Choroid plexus epithelial cell (primary cell): ENCODE measurements around the gene SETD2.

Experiments
- DNase-seq: peaks from one replicate; pipeline ENCODE4 v3.0.0-alpha.2; 2010; ENCODE audit warnings: low read depth
- H3K4me3 ChIP-seq: 2 replicates; pipeline ENCODE4 v1.5.1; 2011; ENCODE audit warnings: low read depth, mild to moderate bottlenecking, control low read depth, low read length, moderate library complexity
- CTCF ChIP-seq: conservative IDR thresholded peaks from 2 replicates; pipeline ENCODE4 v1.5.1; 2011; ENCODE audit warnings: low read depth, mild to moderate bottlenecking, control low read depth, inconsistent platforms, low read length, moderate library complexity

SETD2 gene

GRCh38 chr3:47161983-47162696, 1.8 kb downstream of the SETD2 start:
- peak; percentile 5 for DNase-seq
- peak overlapping the region; percentile 96 for H3K4me3 ChIP-seq
- no peak for TF ChIP-seq CTCF

DNA sequence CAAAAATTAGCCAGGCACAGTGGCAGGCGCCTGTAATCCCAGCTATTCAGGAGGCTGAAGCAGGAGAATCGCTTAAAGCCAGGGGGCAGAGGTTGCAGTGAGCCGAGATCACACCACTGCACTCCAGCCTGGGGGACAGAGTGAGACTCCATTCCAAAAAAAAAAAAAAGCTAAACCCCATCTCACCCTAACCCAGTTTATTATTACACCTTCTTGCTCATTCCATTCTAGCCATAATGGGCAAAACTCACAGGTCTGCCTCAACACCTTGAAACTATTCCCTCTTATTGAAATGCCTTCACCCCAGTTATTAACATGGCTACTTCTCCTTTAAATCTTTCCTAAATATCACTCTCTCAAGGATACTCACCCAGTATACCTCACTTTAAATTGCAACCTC, 4.1 kb downstream of the SETD2 start:
- H3K4me3 ChIP-seq = no peak overlapping the region
- TF ChIP-seq CTCF = no peak
- DNase-seq = no peak

DNA sequence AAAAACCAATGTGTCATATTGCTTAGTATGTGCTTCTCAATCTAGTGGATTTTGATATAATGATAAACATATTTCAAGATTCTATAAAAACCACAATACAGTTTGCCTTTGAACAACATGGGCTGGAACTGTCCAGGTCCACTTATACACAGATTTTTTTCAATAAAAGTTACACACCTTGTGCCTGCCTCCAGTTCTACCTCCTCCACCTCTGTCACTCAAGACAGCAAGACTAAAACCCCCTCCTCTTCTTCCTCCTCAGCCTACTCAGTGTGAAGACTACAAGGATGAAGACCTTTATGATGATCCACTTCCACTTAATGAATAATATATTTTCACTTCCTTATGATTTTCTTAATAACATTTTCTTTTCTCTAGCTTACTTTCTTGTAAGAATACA, 5.7 kb downstream of the SETD2 start:
- DNase-seq = no peak
- H3K4me3 ChIP-seq = no peak overlapping the region
- no peak for TF ChIP-seq CTCF

DNA sequence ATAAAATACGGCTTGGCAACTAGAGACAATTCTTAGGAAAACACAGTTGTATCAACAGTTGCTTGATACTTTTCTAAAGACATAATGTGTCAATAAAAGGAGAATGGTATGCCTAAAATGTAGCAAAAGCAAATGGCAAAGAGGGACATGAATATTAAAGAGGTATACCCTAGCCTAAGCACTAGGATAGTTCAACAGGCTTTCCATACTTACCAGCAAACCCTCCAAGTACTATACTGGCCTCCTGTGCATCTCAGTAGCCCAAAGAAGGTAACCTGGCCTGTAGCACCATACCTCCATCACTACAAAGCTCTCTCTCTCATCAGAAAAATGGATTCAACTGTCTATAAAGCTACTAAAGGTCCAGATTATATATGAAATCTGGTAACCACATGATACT, 7.5 kb downstream of the SETD2 start:
- no peak for TF ChIP-seq CTCF
- no peak overlapping the region for H3K4me3 ChIP-seq
- DNase-seq = peak; percentile 7

GRCh38 chr3:47152578-47152977, 11.3 kb downstream of the SETD2 start:
- DNase-seq = peak; percentile 30
- TF ChIP-seq CTCF = no peak
- no peak overlapping the region for H3K4me3 ChIP-seq

GRCh38 chr3:47151836-47152235, 12.1 kb downstream of the SETD2 start:
- TF ChIP-seq CTCF = no peak
- no peak overlapping the region for H3K4me3 ChIP-seq
- DNase-seq = no peak

DNA sequence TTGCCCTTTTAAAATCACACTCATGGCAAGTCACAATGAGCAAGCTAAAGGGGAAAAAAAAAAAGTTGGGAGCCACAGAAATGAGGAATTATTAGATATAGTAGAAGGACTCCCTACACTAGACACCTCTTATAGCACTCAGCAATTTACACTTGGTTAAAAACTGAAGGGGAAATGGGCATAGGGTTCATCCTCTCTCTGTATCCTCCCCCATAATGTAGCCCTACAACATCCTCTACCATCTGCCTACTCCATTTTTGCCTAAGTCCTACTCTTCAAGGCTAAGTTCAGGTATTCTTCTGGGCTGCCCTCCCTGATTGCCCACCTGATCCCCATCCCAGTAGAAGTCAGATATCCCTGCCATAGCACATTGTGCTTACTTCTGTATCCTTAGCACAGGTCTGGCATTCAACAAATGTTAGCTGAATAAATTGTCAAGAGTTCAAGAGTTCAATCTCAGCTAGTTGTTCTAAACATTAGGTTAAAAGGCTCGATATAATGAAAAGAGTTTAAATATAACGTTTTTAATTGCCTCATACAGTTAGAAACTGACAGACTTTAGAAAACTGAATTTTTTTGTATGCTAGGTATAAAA, 14.5 kb downstream of the SETD2 start:
- no peak for DNase-seq
- TF ChIP-seq CTCF = no peak
- H3K4me3 ChIP-seq = no peak overlapping the region
